ENCODE measurements around the gene SULT1A1.

DNA sequence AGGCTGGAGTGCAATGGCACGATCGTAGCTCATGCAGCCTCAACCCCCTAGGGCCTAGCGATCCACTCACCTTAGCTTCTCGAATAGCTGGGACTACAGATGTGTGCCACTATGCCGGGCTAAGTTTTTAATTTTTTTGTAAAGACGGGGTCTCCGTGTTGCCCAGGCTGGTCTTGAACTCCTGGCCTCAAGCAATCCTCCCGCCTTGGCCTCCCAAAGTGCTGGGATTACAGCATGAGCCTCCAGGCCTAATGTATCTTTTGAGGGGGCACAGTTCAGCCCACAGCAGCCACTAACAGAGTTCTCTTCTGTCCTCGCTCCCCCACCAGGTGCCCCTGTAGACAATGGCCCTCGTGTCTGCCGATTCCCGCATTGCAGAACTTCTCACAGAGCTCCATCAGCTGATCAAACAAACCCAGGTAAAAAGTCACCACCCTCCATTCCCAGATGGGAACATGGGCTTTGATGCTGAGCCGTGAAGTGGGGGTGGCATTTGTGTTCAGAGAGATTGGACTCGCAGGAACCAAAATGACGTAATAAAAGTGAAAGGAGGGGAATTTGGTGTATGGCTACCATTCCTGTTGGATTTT, 29.0 kb downstream of the SULT1A1 start:
- TF ChIP-seq, protein P1, sequence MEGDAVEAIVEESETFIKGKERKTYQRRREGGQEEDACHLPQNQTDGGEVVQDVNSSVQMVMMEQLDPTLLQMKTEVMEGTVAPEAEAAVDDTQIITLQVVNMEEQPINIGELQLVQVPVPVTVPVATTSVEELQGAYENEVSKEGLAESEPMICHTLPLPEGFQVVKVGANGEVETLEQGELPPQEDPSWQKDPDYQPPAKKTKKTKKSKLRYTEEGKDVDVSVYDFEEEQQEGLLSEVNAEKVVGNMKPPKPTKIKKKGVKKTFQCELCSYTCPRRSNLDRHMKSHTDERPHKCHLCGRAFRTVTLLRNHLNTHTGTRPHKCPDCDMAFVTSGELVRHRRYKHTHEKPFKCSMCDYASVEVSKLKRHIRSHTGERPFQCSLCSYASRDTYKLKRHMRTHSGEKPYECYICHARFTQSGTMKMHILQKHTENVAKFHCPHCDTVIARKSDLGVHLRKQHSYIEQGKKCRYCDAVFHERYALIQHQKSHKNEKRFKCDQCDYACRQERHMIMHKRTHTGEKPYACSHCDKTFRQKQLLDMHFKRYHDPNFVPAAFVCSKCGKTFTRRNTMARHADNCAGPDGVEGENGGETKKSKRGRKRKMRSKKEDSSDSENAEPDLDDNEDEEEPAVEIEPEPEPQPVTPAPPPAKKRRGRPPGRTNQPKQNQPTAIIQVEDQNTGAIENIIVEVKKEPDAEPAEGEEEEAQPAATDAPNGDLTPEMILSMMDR (IDR thresholded peaks at IDR 0.05) = no peak
- TF ChIP-seq TCF7L2 (IDR thresholded peaks at IDR 0.05; ENCODE audit: low read depth, low read length) = no peak
- no peak for TF ChIP-seq POLR2AphosphoS5 (IDR thresholded peaks at IDR 0.05; ENCODE audit: low read depth, low read length)

Data from Panc1 (cell line).